ENCODE measurements around the gene UBR3. TPM values are rescaled to one million over a fixed set of nuclear protein-coding genes. Genes with fewer than 3 reads are reported as not detected.

UBR3 gene
- total RNA-seq, 1 experiment from 2014 or later, result 16.4 TPM

GRCh38 chr2:169827272-169828140 lies at the start of gene UBR3 (continued):
- 0 out of 2 replicates have a peak, but pooled peaks have one; percentile 37 for TF ChIP-seq ZBTB43 (CRISPR knock-in tag; IDR thresholded peaks at IDR 0.05)

- H3K27me3 Mint-ChIP-seq (ENCODE audit: low read depth), result no peaks in the 10 kb centered on the region
- POLR2A ChIA-PET, result no interaction called here
- no peak overlapping the region for H3K4me3 Mint-ChIP-seq
- TF ChIP-seq NFYB (CRISPR knock-in tag; conservative IDR thresholded peaks at IDR 0.05; ENCODE audit: low read depth) (no peak), PRRX2 (CRISPR knock-in tag; IDR thresholded peaks at IDR 0.05) (no peak), FOXJ3 (CRISPR knock-in tag; IDR thresholded peaks at IDR 0.05; ENCODE audit: borderline replicate concordance) (no peak), ZBTB21 (CRISPR knock-in tag; IDR thresholded peaks at IDR 0.05; ENCODE audit: borderline replicate concordance) (no peak), ZNF232 (CRISPR knock-in tag; IDR thresholded peaks at IDR 0.05) (no peak), FOXK1 (CRISPR knock-in tag; IDR thresholded peaks at IDR 0.05) (no peak), PRDM15 (CRISPR knock-in tag; IDR thresholded peaks at IDR 0.05) (no peak), E2F1 (CRISPR knock-in tag; IDR thresholded peaks at IDR 0.05) (no peak), EMX1 (CRISPR knock-in tag; IDR thresholded peaks at IDR 0.05) (no peak), TEAD4 (CRISPR knock-in tag; IDR thresholded peaks at IDR 0.05) (no peak), OVOL2 (CRISPR knock-in tag; IDR thresholded peaks at IDR 0.05; ENCODE audit: borderline replicate concordance) (no peak), NFE2L1 (CRISPR knock-in tag; IDR thresholded peaks at IDR 0.05) (no peak), MYBL2 (CRISPR knock-in tag; IDR thresholded peaks at IDR 0.05) (no peak), SMAD3 (CRISPR knock-in tag; IDR thresholded peaks at IDR 0.05; ENCODE audit: borderline replicate concordance) (no peak), MLX (CRISPR knock-in tag; IDR thresholded peaks at IDR 0.05) (no peak)
- TF ChIP-seq, protein P1, sequence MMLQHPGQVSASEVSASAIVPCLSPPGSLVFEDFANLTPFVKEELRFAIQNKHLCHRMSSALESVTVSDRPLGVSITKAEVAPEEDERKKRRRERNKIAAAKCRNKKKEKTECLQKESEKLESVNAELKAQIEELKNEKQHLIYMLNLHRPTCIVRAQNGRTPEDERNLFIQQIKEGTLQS (CRISPR knock-in tag; conservative IDR thresholded peaks at IDR 0.05), result no peak
- TF ChIP-seq, protein P2, sequence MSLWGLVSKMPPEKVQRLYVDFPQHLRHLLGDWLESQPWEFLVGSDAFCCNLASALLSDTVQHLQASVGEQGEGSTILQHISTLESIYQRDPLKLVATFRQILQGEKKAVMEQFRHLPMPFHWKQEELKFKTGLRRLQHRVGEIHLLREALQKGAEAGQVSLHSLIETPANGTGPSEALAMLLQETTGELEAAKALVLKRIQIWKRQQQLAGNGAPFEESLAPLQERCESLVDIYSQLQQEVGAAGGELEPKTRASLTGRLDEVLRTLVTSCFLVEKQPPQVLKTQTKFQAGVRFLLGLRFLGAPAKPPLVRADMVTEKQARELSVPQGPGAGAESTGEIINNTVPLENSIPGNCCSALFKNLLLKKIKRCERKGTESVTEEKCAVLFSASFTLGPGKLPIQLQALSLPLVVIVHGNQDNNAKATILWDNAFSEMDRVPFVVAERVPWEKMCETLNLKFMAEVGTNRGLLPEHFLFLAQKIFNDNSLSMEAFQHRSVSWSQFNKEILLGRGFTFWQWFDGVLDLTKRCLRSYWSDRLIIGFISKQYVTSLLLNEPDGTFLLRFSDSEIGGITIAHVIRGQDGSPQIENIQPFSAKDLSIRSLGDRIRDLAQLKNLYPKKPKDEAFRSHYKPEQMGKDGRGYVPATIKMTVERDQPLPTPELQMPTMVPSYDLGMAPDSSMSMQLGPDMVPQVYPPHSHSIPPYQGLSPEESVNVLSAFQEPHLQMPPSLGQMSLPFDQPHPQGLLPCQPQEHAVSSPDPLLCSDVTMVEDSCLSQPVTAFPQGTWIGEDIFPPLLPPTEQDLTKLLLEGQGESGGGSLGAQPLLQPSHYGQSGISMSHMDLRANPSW (CRISPR knock-in tag; conservative IDR thresholded peaks at IDR 0.05; ENCODE audit: low read depth), result no peak
- peaks cover 5% of the 10 kb centered on the region for H3K9me3 Mint-ChIP-seq
- ATAC-seq, result no peak
- peak overlapping the region; percentile 12; the same call in 1 of the 2 replicates for H3K27ac Mint-ChIP-seq
- DNase-seq (ENCODE audit: low spot score), result no peak
- no peaks in the 10 kb centered on the region for H3K4me1 Mint-ChIP-seq
- CTCF ChIA-PET, result no interaction called here
- H3K36me3 Mint-ChIP-seq, result no peaks in the 10 kb centered on the region
Observed at GRCh38 chr2:169778446-169778845, 48.8 kb upstream of the UBR3 start.

Data from WTC11 (cell line).